ENCODE results near the gene ATP8A2. TPM values are rescaled to one million over a fixed set of nuclear protein-coding genes. Genes with fewer than 3 reads are reported as not detected.

Gene ATP8A2
- total RNA-seq, 1 donor from 2014 or later, result 1.3 TPM

- no peak overlapping the region for H3K27ac Mint-ChIP-seq (ENCODE audit: unreplicated experiment)
- Histone ChIP-seq H3K9ac (ENCODE audit: low read length) (no peak overlapping the region), H3K36me3 (ENCODE audit: insufficient read depth, low read length) (no peaks in the 10 kb centered on the region), H3K4me3 (ENCODE audit: insufficient read depth, low read depth, low read length) (no peak overlapping the region), H2AFZ (ENCODE audit: low read depth, low read length) (no peak overlapping the region), H3K27ac (ENCODE audit: low read depth, low read length) (no peak overlapping the region), H4K20me1 (ENCODE audit: insufficient read depth, low read length) (no peaks in the 10 kb centered on the region), H3K4me1 (ENCODE audit: insufficient read depth, low read length) (no peaks in the 10 kb centered on the region), H3K9me3 (ENCODE audit: insufficient read depth, low read depth, low read length) (no peaks in the 10 kb centered on the region), H3K4me2 (ENCODE audit: low read length) (no peak overlapping the region), H3K27me3 (ENCODE audit: insufficient read depth, low read length) (peaks cover 19% of the 10 kb centered on the region), H3K79me2 (ENCODE audit: insufficient read depth, low read length) (no peaks in the 10 kb centered on the region)
- H3K9me3 Mint-ChIP-seq (ENCODE audit: unreplicated experiment), result no peaks in the 10 kb centered on the region
- no peaks in the 10 kb centered on the region for H3K4me1 Mint-ChIP-seq (ENCODE audit: low read depth, unreplicated experiment)
- DNase-seq (ENCODE audit: low read depth), result no peak
- no peak overlapping the region for H3K4me3 Mint-ChIP-seq (ENCODE audit: unreplicated experiment)
- no peak for FAIRE-seq
- TF ChIP-seq EZH2 (IDR thresholded peaks at IDR 0.05; ENCODE audit: insufficient read depth, low read length) (no peak), CTCF (IDR thresholded peaks at IDR 0.05; ENCODE audit: insufficient read depth, low read depth, low read length) (no peak)
- no peaks in the 10 kb centered on the region for H3K36me3 Mint-ChIP-seq (ENCODE audit: low read depth, unreplicated experiment)
- peaks cover 14% of the 10 kb centered on the region for H3K27me3 Mint-ChIP-seq (ENCODE audit: low read depth, unreplicated experiment)
These were observed 6.0 kb upstream of the ATP8A2 start for GRCh38 chr13:25365720-25366235.

- H3K9me3 Mint-ChIP-seq (ENCODE audit: unreplicated experiment), result peaks cover 3% of the 10 kb centered on the region
- Histone ChIP-seq H3K79me2 (ENCODE audit: insufficient read depth, low read length) (no peaks in the 10 kb centered on the region), H3K9me3 (ENCODE audit: insufficient read depth, low read depth, low read length) (peaks cover 3% of the 10 kb centered on the region), H4K20me1 (ENCODE audit: insufficient read depth, low read length) (no peaks in the 10 kb centered on the region), H3K27me3 (ENCODE audit: insufficient read depth, low read length) (peaks cover 56% of the 10 kb centered on the region), H3K4me2 (ENCODE audit: low read length) (peak overlapping the region; percentile 85), H3K4me1 (ENCODE audit: insufficient read depth, low read length) (no peaks in the 10 kb centered on the region), H3K36me3 (ENCODE audit: insufficient read depth, low read length) (no peaks in the 10 kb centered on the region), H2AFZ (ENCODE audit: low read depth, low read length) (peak overlapping the region; percentile 41), H3K27ac (ENCODE audit: low read depth, low read length) (no peak overlapping the region), H3K9ac (ENCODE audit: low read length) (no peak overlapping the region), H3K4me3 (ENCODE audit: insufficient read depth, low read depth, low read length) (no peak overlapping the region)
- no peaks in the 10 kb centered on the region for H3K4me1 Mint-ChIP-seq (ENCODE audit: low read depth, unreplicated experiment)
- TF ChIP-seq EZH2 (IDR thresholded peaks at IDR 0.05; ENCODE audit: insufficient read depth, low read length) (peak; percentile 41), CTCF (IDR thresholded peaks at IDR 0.05; ENCODE audit: insufficient read depth, low read depth, low read length) (no peak)
- no peaks in the 10 kb centered on the region for H3K36me3 Mint-ChIP-seq (ENCODE audit: low read depth, unreplicated experiment)
- DNase-seq (ENCODE audit: low read depth) (no peak), FAIRE-seq (no peak)
- peaks cover 44% of the 10 kb centered on the region for H3K27me3 Mint-ChIP-seq (ENCODE audit: low read depth, unreplicated experiment)
- H3K27ac Mint-ChIP-seq (ENCODE audit: unreplicated experiment), result no peak overlapping the region
- H3K4me3 Mint-ChIP-seq (ENCODE audit: unreplicated experiment), result peak overlapping the region; percentile 86
These were observed 458 bp upstream of the ATP8A2 start for GRCh38 chr13:25371158-25371874.

All from astrocyte (in vitro differentiated cells and primary cell).